Activated T-helper 1 cell treated with anti-CD3 and anti-CD28 coated beads, Interleukin-12 subunit alpha, Interleukin-12 subunit beta, Interleukin-2, Interleukin-4 antibody, amounts not matched to agents 30 ng/mL and 10 ng/mL and 1 ng/mL, durations not matched to agents 14 hours and 24 hours and 36 hours (primary cell): ENCODE measurements around the gene METTL5. TPM values are rescaled to one million over a fixed set of nuclear protein-coding genes. Genes with fewer than 3 reads are reported as not detected.

Experiments
- DNase-seq: peaks from one replicate; pipeline ENCODE4 v3.0.0; 2021; ENCODE audit warnings: low spot score
- H3K27ac Mint-ChIP-seq: one replicate; pipeline ENCODE4 v1.8.0; 2021; ENCODE audit warnings: mild to moderate bottlenecking, mixed read lengths
- H3K27me3 Mint-ChIP-seq: one replicate; pipeline ENCODE4 v1.8.0; 2022; ENCODE audit warnings: mild to moderate bottlenecking, moderate library complexity, mixed read lengths; ENCODE audit not compliant: insufficient read depth
- H3K36me3 Mint-ChIP-seq: one replicate; pipeline ENCODE4 v1.8.0; 2021; ENCODE audit warnings: low read depth, mixed read lengths
- H3K4me1 Mint-ChIP-seq: one replicate; pipeline ENCODE4 v1.8.0; 2021; ENCODE audit warnings: low read depth, mixed read lengths
- H3K4me3 Mint-ChIP-seq: one replicate; pipeline ENCODE4 v1.8.0; 2021; ENCODE audit warnings: mild to moderate bottlenecking, moderate library complexity, mixed read lengths
- H3K9me3 Mint-ChIP-seq: one replicate; pipeline ENCODE4 v1.8.0; 2021; ENCODE audit warnings: mixed read lengths
- intact Hi-C: fragments of 100-400 bp; cut with micrococcal nuclease; formaldehyde crosslinking; loops from one replicate; pipeline ENCODE4 v1.15.1; 2024
- total RNA-seq: library from RNA; stranded (reverse); gene quantifications from 2 replicates; pipeline ENCODE4 v1.2.3, GENCODE V29; 2022

Gene METTL5
- total RNA-seq, 1 donor from 2014 or later = 92.1 TPM

- H3K9me3 Mint-ChIP-seq = no peaks in the 10 kb centered on the region
- H3K27me3 Mint-ChIP-seq = peaks cover 13% of the 10 kb centered on the region
- intact Hi-C loops = no loop called here
- peak overlapping the region; percentile 74 for H3K4me3 Mint-ChIP-seq
- H3K27ac Mint-ChIP-seq = no peak overlapping the region
- no peaks in the 10 kb centered on the region for H3K36me3 Mint-ChIP-seq
- H3K4me1 Mint-ChIP-seq = peaks cover 11% of the 10 kb centered on the region
- peak; percentile 17 for DNase-seq
These were observed 56.3 kb downstream of the METTL5 start for GRCh38 chr2:169768262-169768995.

GRCh38 chr2:169767243-169767888 is 57.3 kb downstream of the METTL5 start:
- peak; percentile 32 for DNase-seq
- H3K36me3 Mint-ChIP-seq = peaks cover 1% of the 10 kb centered on the region
- peaks cover 13% of the 10 kb centered on the region for H3K27me3 Mint-ChIP-seq
- H3K9me3 Mint-ChIP-seq = no peaks in the 10 kb centered on the region
- peak overlapping the region; percentile 13 for H3K4me3 Mint-ChIP-seq
- intact Hi-C loops = no loop called here
- no peak overlapping the region for H3K27ac Mint-ChIP-seq
- peaks cover 13% of the 10 kb centered on the region for H3K4me1 Mint-ChIP-seq

- no peaks in the 10 kb centered on the region for H3K9me3 Mint-ChIP-seq
- H3K27me3 Mint-ChIP-seq = peaks cover 11% of the 10 kb centered on the region
- H3K4me1 Mint-ChIP-seq = peaks cover 24% of the 10 kb centered on the region
- no peak overlapping the region for H3K4me3 Mint-ChIP-seq
- no peak overlapping the region for H3K27ac Mint-ChIP-seq
- intact Hi-C loops = no loop called here
- H3K36me3 Mint-ChIP-seq = peaks cover 1% of the 10 kb centered on the region
- no peak for DNase-seq
These were observed 59.2 kb downstream of the METTL5 start for GRCh38 chr2:169765523-169765922.

GRCh38 chr2:169761970-169762292 is 62.8 kb downstream of the METTL5 start:
- no peak overlapping the region for H3K27ac Mint-ChIP-seq
- H3K27me3 Mint-ChIP-seq = peaks cover 4% of the 10 kb centered on the region
- no peak overlapping the region for H3K4me3 Mint-ChIP-seq
- DNase-seq = no peak
- H3K4me1 Mint-ChIP-seq = peaks cover 14% of the 10 kb centered on the region
- intact Hi-C loops = no loop called here
- peaks cover 1% of the 10 kb centered on the region for H3K36me3 Mint-ChIP-seq
- no peaks in the 10 kb centered on the region for H3K9me3 Mint-ChIP-seq

Other genes with a start within 250 kb of the METTL5 start
- 54.2 and 56.3 TPM in 2 replicates for gene PPIG, start 240.6 kb downstream of the METTL5 start, total RNA-seq
- not detected in 2 replicates for gene CFAP210, start 130.5 kb downstream of the METTL5 start, total RNA-seq
- gene PHOSPHO2, start 130.4 kb downstream of the METTL5 start, total RNA-seq = 4.5 and 4.6 TPM in 2 replicates
- 5.2 and 11.6 TPM in 2 replicates for gene KLHL23, start 91.1 kb downstream of the METTL5 start, total RNA-seq
- gene SSB, start 26.0 kb downstream of the METTL5 start, total RNA-seq = 101 and 107 TPM in 2 replicates
- 29.6 and 31.4 TPM in 2 replicates for gene UBR3, start 2.5 kb upstream of the METTL5 start, total RNA-seq